G401.6 (cell line): Measurements from ENCODE around the gene NFYC.

Source experiments
- FAIRE-seq: peaks from 2 replicates; lab custom pipeline; 2012; peaks lifted over from hg19 to GRCh38; lab: Jason Lieb, UNC

Gene NFYC

DNA sequence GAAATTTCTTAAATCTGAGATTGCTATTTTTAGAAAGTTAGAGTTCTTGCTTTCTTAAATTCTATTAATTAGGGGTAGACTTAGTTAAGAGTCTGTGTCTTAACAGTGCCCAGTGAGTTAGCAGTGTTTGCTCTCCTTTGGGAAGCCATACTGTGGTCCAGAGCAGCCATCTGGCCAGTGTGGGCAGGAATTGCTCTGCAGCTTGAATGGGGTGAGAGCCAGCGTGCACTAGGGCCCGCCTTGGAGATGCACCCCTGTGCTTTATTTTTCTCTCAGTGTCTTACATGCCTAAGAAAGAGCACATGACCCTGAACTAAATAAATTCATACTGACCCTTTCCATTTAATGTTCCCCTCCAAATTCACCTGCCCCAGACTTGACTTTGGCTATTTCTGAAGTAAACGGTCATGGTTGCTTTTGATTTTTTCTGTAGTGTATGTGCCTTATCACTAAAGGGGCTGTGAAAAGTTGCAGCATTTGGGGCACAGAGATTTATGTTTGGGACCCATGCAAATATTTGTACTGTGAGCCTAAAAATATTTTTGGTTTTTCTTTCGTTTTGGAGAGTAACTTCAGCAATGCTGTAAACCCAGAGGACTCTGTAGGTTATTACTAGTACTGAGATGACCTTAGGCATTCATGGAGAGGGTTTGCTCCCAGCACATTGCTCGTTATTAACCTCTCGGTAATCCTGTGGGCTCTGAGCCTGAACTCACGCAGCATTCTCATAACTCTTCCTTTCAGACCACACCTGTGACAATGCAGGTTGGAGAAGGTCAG lies 70.8 kb downstream of the NFYC start:
- FAIRE-seq: no peak

DNA sequence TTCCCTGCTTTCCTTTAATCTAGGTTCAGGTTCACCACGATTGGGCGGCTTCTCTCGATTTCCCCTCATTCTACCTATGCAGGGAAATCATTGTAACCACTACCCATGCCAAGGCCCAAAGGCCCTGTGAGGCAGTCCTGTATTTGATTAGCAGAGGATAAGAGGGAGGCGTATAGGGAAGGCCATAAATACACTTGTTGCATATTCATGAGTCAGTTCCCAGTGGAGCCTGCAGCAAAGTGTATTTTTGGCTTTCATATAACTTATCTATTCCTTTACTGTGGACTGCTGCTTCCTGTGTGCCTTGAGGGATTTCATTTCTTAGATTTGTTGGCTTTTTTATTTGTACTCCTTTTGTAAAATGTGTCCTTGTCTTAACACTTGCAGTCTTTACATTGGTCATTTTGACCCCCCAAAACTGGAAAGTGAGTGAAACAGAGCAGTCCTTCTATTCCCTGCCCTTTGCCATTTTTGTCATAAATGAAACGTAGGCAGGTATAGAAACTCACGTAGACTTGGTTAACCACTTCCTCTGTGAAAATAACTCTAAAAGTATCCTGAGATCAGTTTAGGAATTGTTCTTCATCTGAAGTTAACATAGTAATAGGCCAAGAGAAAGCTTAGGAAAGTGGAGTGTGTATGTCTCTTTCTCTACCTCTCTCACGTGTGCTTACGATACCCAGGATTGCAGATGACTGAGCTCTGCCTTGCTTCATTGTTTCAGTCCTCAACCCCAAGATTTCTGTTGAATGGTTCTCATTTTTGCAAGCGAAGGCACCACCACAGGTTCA lies 72.4 kb downstream of the NFYC start:
- no peak for FAIRE-seq

DNA sequence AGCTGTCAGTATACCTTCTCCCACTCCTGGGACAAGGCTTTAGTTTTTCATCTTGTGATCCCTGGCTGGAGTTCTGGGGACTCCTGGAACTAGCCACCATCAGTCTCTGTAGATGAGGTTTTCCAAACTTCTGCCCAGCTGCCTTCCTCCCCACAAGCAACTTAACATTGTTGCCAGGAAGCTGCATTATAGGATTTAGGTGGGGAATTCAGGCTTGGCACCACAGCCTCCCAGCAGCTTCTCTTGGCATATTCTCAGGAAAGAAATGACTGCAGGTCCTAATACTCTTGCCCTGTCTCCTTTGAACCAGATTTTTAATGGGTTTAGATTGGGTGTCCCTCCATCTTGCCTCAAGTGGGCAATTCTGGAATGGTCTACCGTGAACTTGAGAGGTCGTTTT lies 73.5 kb downstream of the NFYC start:
- FAIRE-seq: no peak

DNA sequence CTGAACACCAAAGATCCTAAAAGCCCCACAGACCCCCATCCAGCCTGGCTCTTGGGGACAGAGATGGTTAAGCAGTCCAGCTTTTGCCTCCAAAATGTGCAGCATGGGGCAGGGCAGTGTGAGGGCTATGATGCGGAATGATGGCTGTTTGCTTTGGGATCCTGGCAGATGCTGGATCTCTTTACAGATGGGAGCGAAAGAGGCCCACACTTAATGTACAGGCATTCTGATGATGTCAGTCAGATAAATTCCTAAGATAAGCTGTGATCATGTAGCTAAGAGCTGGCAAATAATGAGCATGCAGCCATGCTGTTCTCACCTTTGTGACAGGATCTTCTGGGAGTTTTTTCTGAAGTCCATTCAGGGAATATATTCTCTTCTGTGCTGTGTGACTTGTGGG lies 74.5 kb downstream of the NFYC start:
- FAIRE-seq: no peak

DNA sequence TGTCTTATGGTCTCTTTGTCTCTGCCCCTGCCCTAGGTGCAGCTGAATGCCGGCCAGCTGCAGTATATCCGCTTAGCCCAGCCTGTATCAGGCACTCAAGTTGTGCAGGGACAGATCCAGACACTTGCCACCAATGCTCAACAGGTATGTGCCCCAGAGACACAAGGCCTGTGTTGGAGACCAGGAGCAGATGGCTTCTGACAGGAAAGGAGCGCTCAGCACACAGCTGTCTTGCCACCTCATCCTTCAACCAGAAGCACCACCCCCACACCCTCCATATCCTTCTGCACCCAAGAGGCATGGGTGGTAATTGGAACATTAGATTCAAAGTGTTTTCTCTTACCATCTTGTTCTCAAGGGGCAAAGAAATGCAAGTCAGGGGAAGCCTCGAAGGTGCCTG lies 75.1 kb downstream of the NFYC start:
- no peak for FAIRE-seq

DNA sequence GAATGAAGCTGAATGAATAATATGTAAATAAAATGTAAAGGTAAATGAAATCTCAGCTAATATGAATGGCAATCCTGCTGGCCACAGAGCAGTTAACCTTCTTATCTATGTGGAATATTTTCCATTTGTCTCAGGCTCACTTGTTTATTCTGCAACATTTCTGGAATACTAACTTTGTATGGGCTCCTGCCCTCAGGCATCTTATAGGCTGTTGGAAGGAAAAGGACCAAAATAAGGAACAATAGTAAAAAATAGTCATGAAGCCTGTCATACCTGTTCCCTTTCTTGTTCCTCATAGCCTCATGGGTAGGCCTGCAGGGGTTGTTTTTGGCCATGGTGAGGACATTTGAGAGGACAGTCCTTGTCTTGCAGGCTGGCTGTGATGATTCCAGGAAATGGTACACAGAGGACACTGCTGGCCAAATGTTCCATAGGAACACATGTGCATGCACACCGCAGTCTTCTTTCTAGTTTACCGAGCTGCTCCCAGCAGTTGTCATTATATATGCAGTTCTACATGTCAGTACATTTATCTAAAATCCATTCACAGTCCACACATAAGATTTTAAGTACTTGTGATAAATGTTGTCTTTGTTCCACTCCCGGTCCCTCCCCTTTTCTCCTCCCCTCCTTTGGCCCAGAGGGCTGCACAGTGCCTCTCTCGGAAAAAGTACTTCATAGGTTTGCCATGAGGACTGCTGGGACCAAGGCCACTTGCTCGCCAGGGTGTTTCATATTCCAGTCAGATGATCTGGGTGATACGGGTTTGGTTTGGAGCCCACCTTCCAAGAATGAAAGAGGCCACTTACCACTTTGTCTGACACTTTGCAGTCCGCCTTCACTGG lies 76.9 kb downstream of the NFYC start:
- no peak for FAIRE-seq

DNA sequence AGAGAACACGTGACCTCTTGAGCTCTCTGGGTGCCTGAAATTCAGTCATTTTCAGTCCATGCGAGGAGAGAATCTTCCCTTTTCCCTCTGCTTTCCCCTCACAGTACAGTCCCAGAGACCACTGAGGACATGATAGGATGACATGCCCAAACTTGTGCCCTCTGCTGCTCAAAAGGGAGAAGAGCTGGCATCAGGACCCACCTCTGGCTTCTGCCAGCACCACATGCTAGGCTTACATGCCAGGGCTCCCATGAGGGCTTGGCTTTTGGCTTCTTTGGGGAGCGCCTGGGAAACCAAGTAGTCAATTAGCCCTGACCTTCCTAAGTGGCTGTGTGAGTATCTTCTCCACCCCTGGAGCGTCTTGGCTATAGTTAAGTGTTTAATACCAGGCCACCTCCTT lies 78.3 kb downstream of the NFYC start:
- no peak for FAIRE-seq

DNA sequence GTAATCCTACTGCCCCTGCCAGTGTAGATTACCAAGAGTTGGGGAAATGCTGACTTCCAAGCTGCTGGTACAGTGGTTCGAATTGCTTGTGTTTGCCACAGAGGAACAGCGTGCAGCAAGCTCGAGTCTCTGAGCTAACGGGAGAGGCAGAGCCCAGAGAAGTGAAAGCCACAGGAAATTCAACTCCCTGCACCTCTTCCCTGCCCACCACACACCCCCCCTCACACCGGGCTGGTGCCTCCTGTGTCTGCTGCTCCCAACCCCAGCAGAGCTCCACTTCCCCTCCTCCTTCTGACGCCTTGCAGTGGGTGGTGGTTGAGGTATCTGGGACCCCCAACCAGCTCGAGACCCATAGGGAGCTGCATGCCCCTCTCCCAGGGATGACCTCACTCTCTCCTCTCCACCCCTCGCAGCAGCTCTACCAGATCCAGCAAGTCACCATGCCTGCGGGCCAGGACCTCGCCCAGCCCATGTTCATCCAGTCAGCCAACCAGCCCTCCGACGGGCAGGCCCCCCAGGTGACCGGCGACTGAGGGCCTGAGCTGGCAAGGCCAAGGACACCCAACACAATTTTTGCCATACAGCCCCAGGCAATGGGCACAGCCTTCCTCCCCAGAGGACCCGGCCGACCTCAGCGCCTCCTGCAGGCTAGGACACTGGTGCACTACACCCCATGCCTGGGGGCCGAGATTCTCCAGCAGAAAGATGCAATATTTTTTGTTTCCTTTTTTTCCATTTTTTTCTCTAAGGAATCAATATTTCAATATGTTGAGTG lies 79.0 kb downstream of the NFYC start:
- no peak for FAIRE-seq

DNA sequence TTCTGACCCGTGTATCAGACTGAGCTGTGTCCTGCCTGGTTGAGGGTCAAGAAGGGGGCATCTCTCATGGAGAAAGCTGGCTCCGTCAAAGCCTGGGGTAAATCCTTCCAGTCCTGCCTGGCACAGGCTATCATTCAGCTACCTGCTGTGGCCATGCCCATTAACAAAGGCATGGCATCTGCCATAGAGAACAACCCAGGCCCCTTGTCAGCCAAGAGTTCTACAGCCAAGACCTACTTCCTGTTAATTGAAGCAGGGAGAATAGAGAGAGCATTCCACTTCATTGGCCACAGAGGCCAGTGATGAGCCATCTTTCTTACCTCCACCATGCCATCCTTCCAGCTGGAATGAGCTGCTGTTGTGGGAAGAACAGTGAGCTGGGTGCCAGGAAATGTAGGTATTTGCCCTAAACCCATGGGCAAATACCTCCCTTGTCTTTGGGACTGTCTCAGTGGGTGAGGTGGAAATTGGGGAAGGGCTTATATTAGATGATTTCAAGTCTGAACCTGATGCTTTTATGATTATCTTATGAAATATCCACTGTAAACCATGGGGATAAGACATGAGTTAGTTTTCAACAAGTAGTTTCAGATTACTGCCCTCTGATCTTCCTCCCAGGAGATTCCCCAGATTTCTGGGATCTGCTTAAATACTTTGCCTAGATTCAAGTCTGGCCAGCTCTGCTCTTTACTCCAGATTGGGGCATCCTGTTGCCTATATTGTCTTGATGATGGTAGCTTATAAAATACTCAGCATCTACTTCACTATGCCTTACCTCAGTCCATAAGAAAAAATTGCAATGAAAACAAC lies 80.8 kb downstream of the NFYC start:
- FAIRE-seq: no peak

DNA sequence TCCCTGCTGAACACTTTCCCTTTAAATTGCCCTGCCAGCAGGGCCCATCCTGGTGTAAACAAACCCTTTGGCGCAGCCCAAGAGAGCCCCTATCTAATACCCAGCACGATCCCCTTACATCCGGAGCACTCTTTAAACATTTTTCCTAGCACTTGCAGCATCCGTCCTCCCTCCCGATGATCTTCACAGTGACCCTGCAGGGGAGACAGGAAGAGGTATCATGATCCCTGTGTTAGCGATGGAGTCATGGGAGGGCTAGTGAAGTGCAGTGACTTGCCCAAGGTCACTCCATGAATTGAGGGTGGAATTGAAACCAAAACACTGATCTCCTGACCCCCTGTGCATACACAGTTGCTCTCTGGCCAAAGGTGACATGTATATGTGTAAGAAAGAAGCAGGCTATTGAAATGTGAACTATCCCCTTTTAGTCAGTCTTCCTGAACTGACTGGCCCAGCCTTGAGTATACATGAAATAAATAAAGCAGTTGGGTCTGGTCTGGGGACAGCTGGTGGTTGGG lies 82.3 kb downstream of the NFYC start:
- no peak for FAIRE-seq

DNA sequence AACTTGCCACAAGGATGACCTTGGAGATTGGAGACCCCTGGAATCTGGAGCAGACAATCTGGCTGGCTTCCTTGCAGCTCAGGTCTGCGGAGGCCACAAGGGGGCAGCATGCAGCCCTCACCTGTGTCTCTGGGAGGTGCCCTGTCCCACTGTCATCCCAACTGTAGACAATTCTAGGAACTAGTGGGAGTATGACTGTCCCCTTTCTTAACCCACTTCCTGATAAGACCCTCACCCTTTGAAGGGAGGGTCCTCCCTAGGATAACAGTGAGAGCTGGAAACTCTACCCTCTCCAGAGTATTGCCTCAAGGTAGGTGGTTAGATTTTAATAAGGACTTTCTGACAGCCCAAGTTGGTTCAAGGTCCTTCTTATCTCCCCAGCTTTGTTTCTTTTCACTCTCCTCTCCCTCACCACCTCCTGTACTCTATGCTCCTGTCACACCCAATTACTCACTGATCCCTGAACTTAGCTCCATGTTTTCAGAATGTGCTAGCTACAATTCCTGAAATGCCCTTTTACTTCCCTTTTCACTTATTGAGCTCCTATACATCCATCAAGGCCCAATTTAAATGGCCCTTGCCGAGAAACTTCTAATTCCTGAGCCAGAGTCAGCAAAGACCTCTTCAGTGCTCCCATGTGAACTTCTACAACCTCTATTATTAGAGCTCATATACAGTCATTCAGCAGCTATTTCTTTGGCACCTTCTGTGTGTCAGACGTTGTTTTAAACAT lies 82.9 kb downstream of the NFYC start:
- FAIRE-seq: no peak

DNA sequence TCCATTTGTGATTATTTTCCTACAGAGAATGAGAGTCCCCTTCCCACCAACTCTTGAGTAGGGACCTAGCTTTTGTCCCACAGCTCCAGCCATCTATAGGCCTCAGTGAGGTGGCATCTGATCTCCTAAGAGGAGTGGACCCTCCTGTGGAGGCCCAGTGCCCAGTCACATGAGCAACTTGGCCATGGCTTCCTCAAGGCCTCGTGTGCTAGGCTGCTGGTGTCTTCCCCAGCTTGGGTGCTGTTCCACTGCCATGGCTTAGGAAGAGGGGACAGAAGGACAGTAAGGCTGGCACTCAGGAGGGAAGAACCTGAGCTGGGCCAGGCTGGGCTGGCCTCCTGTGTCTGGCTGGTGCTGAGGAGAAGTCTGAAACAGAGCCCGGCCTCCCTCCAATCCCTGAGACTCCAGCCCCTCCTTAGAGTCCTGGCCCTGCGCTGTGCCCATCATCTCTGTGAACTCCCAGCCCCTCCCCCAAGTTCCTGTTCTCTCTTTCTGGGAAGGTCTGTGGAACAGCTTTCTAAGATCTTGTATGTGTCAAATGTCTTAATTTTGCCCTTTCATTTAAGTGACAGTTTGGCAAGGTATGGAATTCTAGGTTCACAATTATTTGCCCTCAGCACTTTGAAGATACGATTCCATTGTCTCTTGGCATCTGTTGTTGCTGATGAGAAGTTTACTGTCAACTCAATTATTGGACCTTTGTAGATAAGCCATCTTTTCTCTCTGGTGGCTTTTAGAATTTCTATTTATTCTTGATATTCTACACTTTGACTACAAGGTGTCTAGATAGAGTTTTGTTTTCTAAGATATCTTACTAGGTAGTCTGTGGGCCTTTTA lies 85.0 kb downstream of the NFYC start:
- no peak for FAIRE-seq

DNA sequence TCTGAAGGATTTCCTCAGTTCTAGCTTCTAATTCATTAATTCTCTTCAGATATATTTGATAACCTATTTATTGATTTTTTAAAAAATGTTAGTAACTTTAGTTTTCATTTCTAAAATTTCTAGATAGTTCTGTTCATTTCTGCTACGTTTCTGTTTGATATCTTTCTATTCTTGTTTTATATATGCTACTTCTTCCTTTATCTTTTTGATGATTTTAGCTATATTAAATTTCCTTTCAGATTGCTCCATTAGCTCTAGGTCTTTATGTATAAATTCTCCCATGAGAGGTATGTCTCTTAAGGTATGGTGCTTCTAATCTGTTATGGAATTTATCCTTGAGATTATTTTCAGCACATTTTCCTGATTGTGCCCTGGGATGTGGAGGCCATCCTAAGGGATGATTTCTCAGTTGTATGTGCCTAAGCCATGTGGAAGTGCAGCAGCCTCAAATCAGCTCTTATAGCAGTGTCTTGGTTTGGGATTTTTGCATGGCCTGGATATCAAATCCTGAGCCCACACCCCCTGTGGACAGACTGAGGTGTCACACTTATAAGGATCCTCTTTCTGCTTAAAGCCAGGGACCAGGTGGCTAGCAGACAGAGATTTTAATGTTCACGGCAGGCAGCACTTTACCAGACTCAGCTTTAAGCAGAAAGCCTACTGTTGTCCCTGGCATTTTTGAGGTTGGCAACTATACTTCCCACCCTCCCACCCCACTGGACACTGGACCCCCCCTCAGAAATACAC lies 85.9 kb downstream of the NFYC start:
- no peak for FAIRE-seq

DNA sequence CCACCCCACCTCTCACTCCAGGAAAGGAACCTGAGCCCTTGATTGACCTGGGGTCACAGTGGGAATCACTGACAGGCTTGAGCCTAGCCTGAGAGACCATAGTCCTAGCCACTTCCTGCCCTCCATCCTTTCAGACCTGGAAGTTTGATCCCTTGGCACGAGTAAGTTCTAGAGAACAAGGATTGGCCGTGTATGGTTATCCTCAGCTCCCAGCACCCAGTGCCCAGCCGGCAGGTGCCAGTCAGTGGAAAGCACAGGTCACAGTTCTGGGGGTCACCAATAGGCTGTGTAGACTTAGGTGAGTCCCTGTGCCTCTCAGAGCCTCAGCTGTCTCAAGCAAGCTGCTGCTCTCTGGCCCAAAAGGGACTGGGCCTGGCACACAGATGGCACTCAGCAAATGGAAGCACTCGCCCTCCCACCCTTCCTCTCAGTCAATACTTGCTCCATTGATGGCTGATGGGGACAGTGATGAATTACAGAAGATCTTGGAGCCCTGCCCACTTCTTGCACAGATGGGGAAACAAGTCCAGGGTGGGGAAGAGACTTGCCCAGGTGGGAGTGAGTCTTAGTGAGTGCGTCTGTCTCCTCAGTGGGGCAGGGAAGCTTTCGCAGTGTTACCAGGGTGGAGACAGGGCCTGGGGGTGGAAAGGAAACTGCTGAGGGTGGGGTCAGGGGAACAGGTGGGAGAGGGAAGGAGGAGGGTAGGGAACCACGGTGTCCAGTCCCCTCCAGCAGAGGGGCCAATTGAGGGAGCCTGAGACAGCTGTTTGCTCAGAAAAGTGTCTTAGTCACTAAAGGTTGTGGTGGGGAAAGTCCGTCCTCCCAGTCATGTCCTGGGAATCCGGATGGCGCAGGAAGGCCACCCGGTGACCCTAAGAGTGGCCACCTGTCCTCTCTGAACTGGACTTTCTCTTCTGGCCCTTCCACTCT lies 89.4 kb downstream of the NFYC start:
- no peak for FAIRE-seq

DNA sequence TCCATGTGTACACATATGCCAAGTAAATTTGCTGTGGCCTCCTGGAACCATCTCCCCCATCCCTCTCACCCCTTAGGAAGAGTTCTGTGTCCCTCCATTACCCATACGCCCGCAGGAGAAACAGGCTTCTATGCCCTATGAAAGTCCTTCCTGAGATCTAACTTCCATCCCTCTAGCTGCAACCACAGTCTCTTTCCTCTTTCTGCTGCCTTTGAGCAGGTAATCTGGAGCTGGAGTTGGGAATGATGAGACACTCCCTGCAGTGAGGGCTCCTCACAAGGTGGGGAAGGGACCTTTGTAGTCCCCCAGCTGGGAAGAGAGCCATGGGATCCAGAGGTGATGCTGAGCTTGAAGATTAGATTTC lies 90.1 kb downstream of the NFYC start:
- FAIRE-seq: no peak

DNA sequence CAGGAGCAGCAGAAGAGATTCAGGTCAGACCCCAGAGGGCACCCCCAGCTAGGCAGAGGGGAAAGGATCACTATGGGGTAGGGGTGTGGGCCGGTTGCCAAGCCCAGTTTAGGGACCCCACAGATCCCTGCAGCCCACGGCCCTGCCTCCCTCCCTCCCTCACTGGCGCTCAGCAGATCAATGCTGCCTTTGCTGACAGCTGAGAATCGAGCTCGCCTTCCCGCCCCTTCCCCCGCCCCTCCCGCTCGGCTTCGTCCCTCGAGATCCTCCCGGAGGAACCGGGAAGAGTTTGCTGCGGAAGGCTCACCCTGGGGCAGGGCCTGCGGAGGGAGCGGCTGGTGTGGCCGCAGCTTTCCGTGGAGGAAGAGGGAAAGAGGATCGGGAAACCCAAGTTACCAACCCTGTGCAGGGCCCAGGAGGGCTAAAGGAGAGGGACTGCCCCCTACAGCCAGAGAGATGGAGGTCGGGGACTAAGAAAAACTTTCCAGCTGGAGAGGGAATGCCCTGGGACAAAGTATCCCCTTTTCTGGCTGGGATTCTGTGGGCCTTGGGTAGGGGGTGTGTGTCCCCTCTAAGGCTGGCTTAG lies 91.0 kb downstream of the NFYC start:
- no peak for FAIRE-seq
